Activated CD4-positive, alpha-beta T cell treated with anti-CD3 and anti-CD28 coated beads, Interleukin-2, amount 50 U/mL, for 1 hour (primary cell): ENCODE results near the gene MRPL47.

ENCODE experiments used
- DNase-seq: peaks from one replicate; pipeline ENCODE4 v3.0.0-alpha.2; 2020

Gene MRPL47

GRCh38 chr3:179590669-179591068 lies 13.8 kb downstream of the MRPL47 start:
- no peak for DNase-seq

- DNase-seq, result no peak
These were observed 15.3 kb downstream of the MRPL47 start for GRCh38 chr3:179589143-179589542.

GRCh38 chr3:179580992-179581391 lies 23.4 kb downstream of the MRPL47 start:
- no peak for DNase-seq

- DNase-seq, result no peak
These were observed 38.9 kb downstream of the MRPL47 start for GRCh38 chr3:179565496-179565895.

- peak; percentile 60 for DNase-seq
These were observed 41.1 kb downstream of the MRPL47 start for GRCh38 chr3:179563271-179563783.

GRCh38 chr3:179562591-179563270 lies 41.7 kb downstream of the MRPL47 start, which contains the start of gene ACTL6A:
Gene ACTL6A (plus strand): TSS chr3:179562926. CDS start chr3:179563093, 167 bp downstream.
- DNase-seq, result peak; percentile 98

GRCh38 chr3:179560791-179561190 lies 43.6 kb downstream of the MRPL47 start:
- no peak for DNase-seq

- DNase-seq, result peak; percentile 37
These were observed 45.6 kb downstream of the MRPL47 start for GRCh38 chr3:179558742-179559364.

GRCh38 chr3:179551349-179552105 lies 52.9 kb downstream of the MRPL47 start:
- DNase-seq, result no peak

GRCh38 chr3:179546814-179547241 lies 57.6 kb downstream of the MRPL47 start:
- DNase-seq, result no peak

GRCh38 chr3:179544981-179545645 lies 59.3 kb downstream of the MRPL47 start:
- no peak for DNase-seq

- no peak for DNase-seq
These were observed 62.1 kb downstream of the MRPL47 start for GRCh38 chr3:179542375-179542774.

GRCh38 chr3:179541596-179541995 lies 62.8 kb downstream of the MRPL47 start:
- DNase-seq, result no peak

- no peak for DNase-seq
These were observed 63.3 kb downstream of the MRPL47 start for GRCh38 chr3:179541094-179541493.
